IPS-NIHi7 (cell line): Measurements from ENCODE around the gene C2orf80.
"Not testable (repeated sequence)": the region's sequence is repeated elsewhere in the genome, so short reads cannot be mapped to it uniquely, and the experiment has no call there.

Experiments used
- DNase-seq: peaks from one replicate; pipeline ENCODE4 v3.0.0; 2012; ENCODE audit warnings: mixed read lengths; ENCODE audit errors: extremely low spot score

C2orf80 gene

GRCh38 chr2:208135794-208136715 is 53.8 kb downstream of the C2orf80 start:
- DNase-seq: no peak

- DNase-seq: no peak
These were observed 54.8 kb downstream of the C2orf80 start for GRCh38 chr2:208134928-208135586.

GRCh38 chr2:208130712-208131110 is 59.1 kb downstream of the C2orf80 start:
- DNase-seq: no peak

GRCh38 chr2:208129744-208130711 is 59.8 kb downstream of the C2orf80 start, which contains the start of gene CRYGC:
Gene CRYGC, minus strand, starts transcription at chr2:208129828. Its CDS starts 36 bp downstream, at chr2:208129792.
- no peak for DNase-seq

GRCh38 chr2:208128136-208128535 is 61.7 kb downstream of the C2orf80 start:
- DNase-seq: no peak

- DNase-seq: no peak
These were observed 62.7 kb downstream of the C2orf80 start for GRCh38 chr2:208127090-208127489.

- DNase-seq: no peak
These were observed 64.6 kb downstream of the C2orf80 start for GRCh38 chr2:208125251-208125650.

GRCh38 chr2:208124013-208124715 is 65.7 kb downstream of the C2orf80 start, which contains the start of gene CRYGD:
Gene CRYGD, minus strand, starts transcription at chr2:208124524. Its CDS starts 51 bp downstream, at chr2:208124473.
- not testable (repeated sequence) for DNase-seq

- DNase-seq: no peak
These were observed 67.6 kb downstream of the C2orf80 start for GRCh38 chr2:208122248-208122647.

GRCh38 chr2:208118918-208119317 is 70.9 kb downstream of the C2orf80 start:
- DNase-seq: no peak

GRCh38 chr2:208117390-208117789 is 72.4 kb downstream of the C2orf80 start:
- DNase-seq: not testable (repeated sequence)
